NCI-H1048 (cell line): ENCODE measurements around the gene RUSF1.
"Not testable (repeated sequence)": the region's sequence is repeated elsewhere in the genome, so short reads cannot be mapped to it uniquely, and the experiment has no call there.

Experiments used
- DNase-seq: peaks from one replicate; lab custom pipeline; 2025; lab: John Stamatoyannopoulos, UW

RUSF1 gene

DNA sequence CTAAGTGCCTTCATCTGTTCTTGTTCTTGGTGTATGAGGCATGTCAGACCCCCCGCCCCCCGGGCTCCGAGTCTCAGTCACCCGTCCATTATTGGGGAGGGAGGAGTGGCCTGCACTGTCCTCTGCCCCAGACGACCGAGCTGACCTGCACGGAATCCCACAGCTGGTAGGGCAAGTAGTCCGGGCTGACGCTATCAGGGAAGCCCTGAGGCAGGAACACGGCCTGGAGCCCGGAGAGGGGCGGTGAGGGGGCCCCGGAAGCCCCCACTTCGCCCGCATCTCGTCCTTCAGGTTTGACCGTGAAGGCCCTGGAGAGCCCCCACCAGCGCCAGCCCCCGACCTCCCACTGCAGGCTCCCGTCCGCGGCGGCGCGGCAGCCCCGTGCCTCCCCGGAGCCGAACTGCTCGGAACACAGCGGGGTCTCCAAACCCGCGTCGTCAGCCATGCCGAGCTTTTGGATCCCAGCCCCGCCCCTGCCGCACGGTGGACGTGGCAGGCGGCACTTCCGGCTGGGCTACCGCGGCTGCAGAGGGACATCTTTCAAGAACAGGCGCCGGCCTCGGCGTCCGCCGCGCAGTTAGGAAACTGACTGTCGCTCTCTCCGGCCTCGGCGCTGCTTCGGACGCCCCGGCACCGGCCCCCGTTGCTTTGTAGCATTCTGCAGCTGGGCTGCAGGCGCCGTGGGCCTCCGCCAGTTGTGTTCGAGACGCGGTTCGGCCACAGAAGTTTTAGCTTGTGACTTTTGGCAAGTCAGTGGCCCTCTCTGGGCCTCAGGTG lies at the start of gene RUSF1:
Gene RUSF1 (minus strand): TSS at position 463 of the 777 bp plus-strand sequence. CDS start 18 bp downstream, at position 445.
- peak; percentile 51 for DNase-seq

DNA sequence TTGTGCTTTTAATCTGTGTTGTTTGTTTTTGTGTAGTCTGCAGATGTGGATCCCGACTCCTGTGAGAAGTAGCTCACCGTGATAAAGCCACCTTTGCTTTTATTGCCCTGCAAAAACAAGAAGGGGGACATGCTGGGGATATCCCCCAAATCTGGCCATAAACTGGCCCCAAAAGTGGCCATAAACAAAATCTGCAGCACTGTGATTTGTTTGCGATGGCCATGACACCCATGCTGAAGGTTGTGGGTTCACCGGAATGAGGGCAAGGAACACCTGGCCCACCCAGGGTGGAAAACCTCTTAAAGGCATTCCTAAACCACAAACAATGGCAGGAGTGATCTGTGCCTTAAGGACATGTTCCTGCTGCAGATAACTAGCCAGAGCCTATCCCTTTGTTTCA lies 34.6 kb upstream of the RUSF1 start:
- DNase-seq = no peak

- not testable (repeated sequence) for DNase-seq
Measured at GRCh38 chr16:31539762-31540161, 31.6 kb upstream of the RUSF1 start.

DNA sequence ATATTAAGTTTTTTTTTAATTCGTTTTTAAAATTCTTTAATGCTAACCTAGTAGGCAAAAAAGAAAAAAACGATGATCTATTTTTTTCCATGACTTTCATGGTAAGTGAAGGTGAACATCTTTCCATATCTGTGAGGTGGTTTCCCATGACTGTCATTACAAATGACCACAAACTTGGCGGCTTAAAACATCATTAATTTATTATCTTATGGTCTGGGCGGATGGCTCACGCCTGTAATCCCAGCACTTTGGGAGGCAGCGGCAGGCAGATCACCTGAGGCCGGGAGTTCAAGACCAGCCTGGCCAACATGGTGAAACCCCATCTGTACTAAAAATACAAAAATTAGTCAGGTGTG lies 30.0 kb upstream of the RUSF1 start:
- DNase-seq = not testable (repeated sequence)

GRCh38 chr16:31537362-31538242 lies 29.4 kb upstream of the RUSF1 start:
- no peak for DNase-seq

DNA sequence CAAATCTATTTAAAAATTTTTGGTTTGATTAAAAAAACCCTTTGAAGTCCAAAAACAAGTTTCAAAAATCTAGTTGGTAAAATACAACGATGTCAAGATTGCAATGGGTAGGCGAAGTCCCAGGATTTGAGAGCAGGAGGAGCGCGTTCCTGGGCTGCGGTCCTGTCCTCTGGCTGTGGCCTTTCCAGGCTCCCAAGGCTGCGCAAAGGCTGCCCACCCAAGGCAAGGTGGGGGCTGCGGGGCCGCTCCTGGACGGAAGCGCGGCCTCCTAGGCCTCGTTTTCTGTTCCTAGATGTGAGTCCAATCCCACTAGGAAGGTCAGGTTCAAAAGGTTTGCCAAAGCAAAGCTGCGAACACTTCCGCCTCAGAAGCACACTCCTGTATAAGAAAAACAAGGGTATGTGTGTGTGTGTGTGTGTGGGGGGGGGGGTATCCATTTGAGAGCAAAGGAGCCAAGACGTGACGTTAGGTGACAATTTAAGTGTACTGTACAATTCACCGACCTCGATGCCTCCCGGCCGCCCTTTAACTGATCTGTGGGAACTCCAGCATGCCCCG lies 28.7 kb upstream of the RUSF1 start:
- no peak for DNase-seq

DNA sequence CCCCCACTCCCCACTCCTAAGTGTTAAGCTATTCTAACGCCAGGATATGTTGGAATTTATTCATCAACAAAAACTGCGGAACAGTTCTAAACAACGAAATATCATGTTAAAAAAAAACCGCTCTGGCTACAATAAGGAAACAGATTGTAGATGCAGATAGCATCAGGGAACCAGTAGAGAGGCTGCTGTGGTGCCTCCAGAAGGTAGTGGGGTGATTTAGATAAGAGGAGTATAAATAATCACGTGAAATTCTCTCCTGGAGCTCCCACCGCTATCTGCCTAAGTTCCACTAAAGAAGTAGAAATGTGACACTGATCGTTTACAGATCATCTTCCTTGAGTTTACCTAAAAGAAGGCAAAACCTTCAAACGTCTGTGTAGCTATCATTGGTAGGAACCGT lies 27.5 kb upstream of the RUSF1 start:
- DNase-seq = no peak

- no peak for DNase-seq
Measured at GRCh38 chr16:31532896-31533295, 24.7 kb upstream of the RUSF1 start.

DNA sequence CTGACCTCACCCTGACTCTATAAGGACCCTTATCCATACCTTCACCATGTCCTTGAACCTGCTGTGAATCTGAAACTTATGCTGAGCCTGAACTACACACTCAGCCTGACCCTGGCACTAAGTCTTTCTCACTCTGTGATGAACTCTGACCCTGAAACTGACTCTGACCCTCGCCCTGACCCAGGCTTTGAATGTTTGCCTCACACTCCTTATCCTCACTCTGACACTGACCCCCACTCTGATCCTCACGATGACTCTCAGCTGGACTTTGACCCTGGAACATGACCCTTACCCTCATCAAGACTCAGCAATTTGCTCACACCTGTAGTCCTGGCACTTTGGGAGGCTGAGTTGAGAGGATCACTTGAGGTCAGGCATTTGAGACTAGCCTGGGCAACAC lies 23.9 kb upstream of the RUSF1 start:
- DNase-seq = no peak

DNA sequence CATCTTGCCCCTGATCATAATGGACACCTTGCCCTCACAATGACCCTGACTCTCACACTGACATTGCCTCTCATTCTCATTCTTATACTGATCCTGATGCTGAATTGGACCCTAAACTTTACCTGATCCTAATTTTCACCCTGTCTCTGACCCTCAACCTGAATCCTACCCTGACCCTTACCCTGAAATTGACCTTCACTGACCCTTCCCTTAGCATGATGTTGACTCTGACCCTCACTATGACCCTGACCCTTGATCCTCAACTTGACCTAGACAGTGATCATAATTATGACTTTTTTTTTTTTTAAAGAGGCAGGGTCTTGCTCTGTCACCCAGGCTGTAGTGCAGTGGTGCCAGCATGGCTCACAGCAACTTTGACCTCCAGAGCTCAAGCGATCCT lies 22.9 kb upstream of the RUSF1 start:
- DNase-seq = no peak

DNA sequence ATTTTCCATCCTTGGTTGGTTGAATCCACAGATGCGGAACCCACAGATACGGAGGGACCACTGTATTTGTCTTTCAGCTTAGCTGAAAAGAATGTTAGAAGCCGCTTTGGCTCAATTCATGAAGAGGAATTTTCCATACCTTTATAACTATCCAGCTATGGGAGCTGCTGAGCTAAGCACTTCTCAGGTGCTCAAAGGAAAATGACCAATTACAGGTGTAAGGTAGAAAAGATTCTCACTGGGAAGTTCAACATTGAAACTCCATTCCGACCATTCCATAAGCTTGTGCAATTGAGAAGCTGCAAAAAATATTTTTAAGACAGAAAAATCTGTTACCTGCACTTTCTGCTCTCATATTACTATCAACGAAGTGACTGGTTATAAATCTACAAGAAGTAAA lies 22.2 kb upstream of the RUSF1 start:
- DNase-seq = no peak

DNA sequence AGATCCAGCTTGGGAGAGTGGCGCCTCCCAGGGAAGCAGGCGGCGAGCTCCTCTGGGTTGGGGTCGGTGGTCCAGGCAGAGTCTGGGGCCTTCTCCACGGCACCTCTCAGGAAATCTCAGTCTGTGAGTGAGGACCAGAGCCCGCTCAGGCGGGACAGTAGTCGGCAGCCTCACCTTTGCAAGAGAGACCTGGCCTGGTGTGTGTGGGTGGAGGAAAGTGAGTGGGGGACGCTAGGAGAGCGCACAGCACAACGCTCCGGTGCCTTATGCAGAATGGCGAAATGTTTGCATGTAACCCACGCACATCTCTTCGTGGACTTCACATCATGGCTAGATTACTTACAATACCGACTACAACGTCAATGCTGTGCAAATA lies 21.7 kb upstream of the RUSF1 start:
- DNase-seq = no peak

DNA sequence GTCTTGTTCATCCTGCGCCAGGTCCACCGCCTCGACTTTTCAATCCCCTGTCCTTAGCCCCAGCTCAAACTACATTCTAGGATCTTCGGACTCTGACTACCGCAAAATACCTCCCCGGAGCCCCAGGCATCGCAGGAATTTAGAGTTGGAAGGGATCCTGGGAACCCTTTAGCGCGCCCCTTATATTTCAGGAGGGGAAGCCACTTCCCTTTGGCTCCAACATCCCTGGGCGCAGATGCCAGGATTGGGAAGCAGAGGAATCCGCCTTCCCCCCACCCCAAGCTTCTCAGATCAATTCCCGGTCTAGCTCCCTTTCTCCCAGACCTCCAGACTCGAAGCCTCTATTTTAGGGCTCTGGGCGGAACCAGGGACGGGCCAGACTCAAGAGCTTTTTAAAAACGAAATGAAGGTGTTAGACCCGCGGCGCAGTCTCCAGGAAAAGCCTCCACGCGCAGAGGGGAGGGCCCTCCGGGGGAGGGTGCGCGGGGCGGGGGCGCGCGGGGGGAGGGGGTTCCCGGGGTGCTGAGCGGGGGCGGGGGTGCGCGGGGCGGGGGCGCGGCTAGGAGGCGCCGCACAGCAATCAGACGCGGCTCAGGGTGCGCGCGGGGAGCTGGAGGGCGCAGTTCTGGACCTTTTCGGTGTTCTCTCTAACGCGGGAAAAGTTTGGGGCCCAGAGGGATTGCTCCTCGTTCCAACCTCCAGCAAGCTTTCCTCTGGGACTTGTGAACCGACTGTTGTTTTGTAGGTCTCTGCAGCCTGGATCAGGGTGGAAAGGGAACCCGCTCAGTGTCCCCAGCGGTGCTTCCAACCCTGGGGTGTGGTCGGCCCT lies 21.1 kb upstream of the RUSF1 start:
- no peak for DNase-seq

GRCh38 chr16:31528523-31529107 lies 20.4 kb upstream of the RUSF1 start:
- DNase-seq = no peak

- no peak for DNase-seq
Measured at GRCh38 chr16:31527734-31528274, 19.6 kb upstream of the RUSF1 start, which contains the start of gene AHSP. Gene AHSP (plus strand): TSS chr16:31527900. CDS start chr16:31528140, 240 bp downstream.

GRCh38 chr16:31525113-31525512 lies 16.9 kb upstream of the RUSF1 start:
- DNase-seq = no peak

DNA sequence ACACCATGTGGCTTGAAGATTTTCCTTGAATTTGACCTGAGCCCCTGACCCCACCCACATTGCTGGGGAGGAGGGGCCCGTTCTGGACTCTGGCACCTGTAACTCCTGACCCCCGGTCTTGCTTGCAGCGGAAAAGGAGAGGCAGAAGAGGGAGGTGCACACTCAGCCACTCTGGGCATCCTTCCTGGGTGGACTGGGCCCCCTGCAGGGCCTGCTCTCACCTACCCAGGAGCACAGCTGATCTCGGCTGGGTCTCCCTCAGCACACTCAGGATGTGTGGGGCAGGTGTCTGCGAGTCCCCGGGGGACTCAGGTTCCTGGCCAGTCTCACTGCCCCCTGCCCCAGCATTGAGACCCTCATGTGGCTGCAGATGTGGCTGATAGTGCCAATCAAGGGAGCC lies 15.6 kb upstream of the RUSF1 start:
- DNase-seq = not testable (repeated sequence)

- DNase-seq = no peak
Measured at GRCh38 chr16:31522071-31522470, 13.9 kb upstream of the RUSF1 start.

GRCh38 chr16:31521368-31521767 lies 13.2 kb upstream of the RUSF1 start:
- no peak for DNase-seq

- DNase-seq = no peak
Measured at GRCh38 chr16:31519759-31520431, 11.7 kb upstream of the RUSF1 start.
